ENCODE results near the gene ICOS. TPM values are rescaled to one million over a fixed set of nuclear protein-coding genes. Genes with fewer than 3 reads are reported as not detected.

Gene ICOS
- total RNA-seq, 1 experiment from 2014 or later, result not detected

Other genes with a start within 250 kb of the ICOS start
- 0.10 TPM in 1 of 2 replicates, not detected in the other for gene CD28, start 230.1 kb upstream of the ICOS start, total RNA-seq (2014; rRNA removed; shearing (Covaris generic); ENCODE audit: low replicate concordance)
- gene CTLA4, start 69.0 kb upstream of the ICOS start, total RNA-seq (2014; rRNA removed; shearing (Covaris generic); ENCODE audit: low replicate concordance), result not detected in 2 replicates

All from MG63 (cell line).